H1 (cell line): ENCODE measurements around the gene SCPEP1. TPM values are rescaled to one million over a fixed set of nuclear protein-coding genes. Genes with fewer than 3 reads are reported as not detected.

ENCODE experiments used
- CTCF ChIA-PET: fragments of 300-600 bp; sonication (Branson Sonifier 250); formaldehyde crosslinking; loops from one replicate; lab custom pipeline; 2021; ENCODE audit not compliant: partially characterized antibody; lab: Charles Lee
- POLR2A ChIA-PET: fragments of 300-600 bp; sonication (Branson Sonifier 250); formaldehyde crosslinking; loops from one replicate; lab custom pipeline; 2021; ENCODE audit warnings: inconsistent platforms; ENCODE audit not compliant: partially characterized antibody; lab: Charles Lee
- DNase-seq, 2 experiments: peaks; one replicate each; pipeline versions ENCODE4 v3.0.0 to v3.0.0-alpha.2; 2010 to 2022; ENCODE audit warnings: low spot score in 2 of 2, low read depth in 1 of 2, mixed read lengths in 1 of 2
- FAIRE-seq: peaks from 2 replicates; lab custom pipeline; 2011; peaks lifted over from hg19 to GRCh38; lab: Jason Lieb, UNC
- H2AFZ ChIP-seq: 2 replicates; pipeline ENCODE4 v1.8.1; 2012; ENCODE audit warnings: low read length, inconsistent platforms
- H2AK5ac ChIP-seq: 2 replicates; pipeline ENCODE4 v1.6.1; 2013; ENCODE audit warnings: low read depth, low read length
- H2BK120ac ChIP-seq: replicated peaks from 2 replicates; pipeline ENCODE3; 2013; ENCODE audit warnings: low read depth, low read length, inconsistent platforms
- H2BK12ac ChIP-seq: 2 replicates; pipeline ENCODE4 v1.6.1; 2013; ENCODE audit warnings: low read depth, low read length
- H2BK15ac ChIP-seq: 2 replicates; pipeline ENCODE4 v1.6.1; 2013; ENCODE audit warnings: low read length
- H2BK20ac ChIP-seq: 2 replicates; pipeline ENCODE4 v1.6.1; 2013; ENCODE audit warnings: low read length
- H2BK5ac ChIP-seq: 2 replicates; pipeline ENCODE4 v1.6.1; 2013; ENCODE audit warnings: low read depth, low read length
- H3K14ac ChIP-seq: 2 replicates; pipeline ENCODE4 v1.6.1; 2013; ENCODE audit warnings: inconsistent platforms; ENCODE audit not compliant: insufficient read length
- H3K18ac ChIP-seq: 2 replicates; pipeline ENCODE4 v1.6.1; 2013; ENCODE audit warnings: low read length; ENCODE audit errors: extremely low read depth
- H3K23ac ChIP-seq: 2 replicates; pipeline ENCODE4 v1.6.1; 2013; ENCODE audit warnings: inconsistent platforms; ENCODE audit not compliant: insufficient read length
- H3K23me2 ChIP-seq: 2 replicates; pipeline ENCODE4 v1.6.1; 2013; ENCODE audit warnings: low read depth, low read length
- H3K27ac ChIP-seq: 2 replicates; pipeline ENCODE4 v1.6.1; 2011; ENCODE audit warnings: low read depth, low read length, inconsistent platforms
- H3K27me3 ChIP-seq, 4 experiments: replicated peaks in 1 of 4; 1 replicate in 1 of 4; 2 replicates in 3 of 4; pipeline versions ENCODE4 v1.6.1 to v1.8.1; 2011 to 2013; ENCODE audit warnings: low read length in 3 of 4, mild to moderate bottlenecking in 3 of 4, inconsistent platforms in 2 of 4, mixed read lengths in 2 of 4, moderate library complexity in 1 of 4; ENCODE audit not compliant: control insufficient read depth in 3 of 4, insufficient read depth in 3 of 4; ENCODE audit errors: extremely low read depth in 1 of 4
- H3K36me3 ChIP-seq, 4 experiments: 2 replicates each; pipeline versions ENCODE4 v1.6.1 to v1.8.1; 2011 to 2013; ENCODE audit warnings: mild to moderate bottlenecking in 4 of 4, low read length in 3 of 4, moderate library complexity in 2 of 4, control low read depth in 1 of 4, inconsistent platforms in 1 of 4; ENCODE audit not compliant: insufficient read depth in 4 of 4, control insufficient read depth in 2 of 4
- H3K4ac ChIP-seq: replicated peaks from 2 replicates; pipeline ENCODE3; 2013; ENCODE audit warnings: low read length, low read depth, mixed read lengths, inconsistent platforms; ENCODE audit not compliant: insufficient read length
- H3K4me1 ChIP-seq, 4 experiments: replicated peaks in 1 of 4; 1 replicate in 1 of 4; 2 replicates in 3 of 4; pipeline versions ENCODE4 v1.6.1 to v1.8.1; 2011 to 2013; ENCODE audit warnings: low read length in 3 of 4, inconsistent platforms in 2 of 4, mixed read lengths in 1 of 4; ENCODE audit not compliant: insufficient read depth in 4 of 4, control insufficient read depth in 3 of 4
- H3K4me2 ChIP-seq, 2 experiments: 2 replicates each; pipeline versions ENCODE4 v1.6.1 to v1.8.1; 2011 to 2013; ENCODE audit warnings: low read depth in 2 of 2, low read length in 2 of 2, control low read depth in 1 of 2, inconsistent platforms in 1 of 2, mild to moderate bottlenecking in 1 of 2; ENCODE audit not compliant: insufficient read depth in 1 of 2
- H3K4me3 ChIP-seq, 4 experiments: fragments of 200-600, 300-600 bp in 1 of 4; sonication (generic), shearing (Covaris generic), sonication (Bioruptor Twin) in 1 of 4; 2 replicates each; pipeline versions ENCODE4 v1.5.1 to v1.8.1; 2011 to 2016; ENCODE audit warnings: low read length in 4 of 4, low read depth in 3 of 4, control low read depth in 2 of 4, inconsistent platforms in 2 of 4, mild to moderate bottlenecking in 2 of 4, mixed read lengths in 1 of 4, moderate library complexity in 1 of 4; ENCODE audit not compliant: insufficient read depth in 2 of 4; ENCODE audit errors: extremely low read depth in 1 of 4
- H3K56ac ChIP-seq: replicated peaks from 2 replicates; pipeline ENCODE3; 2013; ENCODE audit warnings: low read depth, mild to moderate bottlenecking, mixed read lengths, low read length, inconsistent platforms; ENCODE audit not compliant: insufficient read length
- H3K79me1 ChIP-seq: 2 replicates; pipeline ENCODE4 v1.6.1; 2013; ENCODE audit warnings: low read depth, low read length, control low read depth
- H3K79me2 ChIP-seq, 2 experiments: 2 replicates each; pipeline versions ENCODE4 v1.6.1 to v1.8.1; 2012 to 2013; ENCODE audit warnings: low read length in 2 of 2, mild to moderate bottlenecking in 2 of 2, inconsistent platforms in 1 of 2; ENCODE audit not compliant: insufficient read depth in 2 of 2, control insufficient read depth in 1 of 2
- H3K9ac ChIP-seq, 4 experiments: replicated peaks in 1 of 4; 1 replicate in 1 of 4; 2 replicates in 3 of 4; pipeline versions ENCODE4 v1.6.1 to v1.8.1; 2011 to 2013; ENCODE audit warnings: low read depth in 3 of 4, low read length in 3 of 4, control low read depth in 2 of 4, mild to moderate bottlenecking in 2 of 4, moderate library complexity in 2 of 4, inconsistent platforms in 1 of 4; ENCODE audit errors: extremely low read depth in 1 of 4
- H3K9me3 ChIP-seq, 2 experiments: 2 replicates each; pipeline versions ENCODE4 v1.6.1 to v1.8.1; 2012 to 2013; ENCODE audit warnings: mild to moderate bottlenecking in 2 of 2, moderate library complexity in 2 of 2, control low read depth in 1 of 2, inconsistent platforms in 1 of 2, low read depth in 1 of 2, low read length in 1 of 2, mixed read lengths in 1 of 2; ENCODE audit not compliant: insufficient read depth in 2 of 2
- H4K20me1 ChIP-seq, 2 experiments: replicated peaks in 1 of 2; 2 replicates each; pipeline versions ENCODE3 to v1.8.1; 2011 to 2013; ENCODE audit warnings: inconsistent platforms in 2 of 2, low read length in 2 of 2, mild to moderate bottlenecking in 1 of 2; ENCODE audit not compliant: insufficient read depth in 2 of 2, control insufficient read depth in 1 of 2
- H4K5ac ChIP-seq: 2 replicates; pipeline ENCODE4 v1.6.1; 2013; ENCODE audit warnings: low read length, low read depth, mixed read lengths, inconsistent platforms; ENCODE audit not compliant: insufficient read length
- H4K8ac ChIP-seq: 2 replicates; pipeline ENCODE4 v1.8.0; 2013; ENCODE audit warnings: mild to moderate bottlenecking, moderate library complexity, low read length, inconsistent platforms; ENCODE audit not compliant: insufficient read depth; ENCODE audit errors: extremely low read depth
- H4K91ac ChIP-seq: replicated peaks from 2 replicates; pipeline ENCODE3; 2013; ENCODE audit warnings: low read length, mixed read lengths, inconsistent platforms; ENCODE audit not compliant: insufficient read length
- ASH2L ChIP-seq: fragments of 200-600, 300-600 bp; sonication (generic); IDR thresholded peaks from one replicate; pipeline ENCODE4 v1.7.1; 2017; ENCODE audit warnings: low read length
- BACH1 ChIP-seq: IDR thresholded peaks from 2 replicates; pipeline ENCODE4 v1.6.1; 2012; ENCODE audit warnings: low read length, improper control_type of control experiment
- CREB1 ChIP-seq: IDR thresholded peaks from 2 replicates; pipeline ENCODE4 v1.6.1; 2012; ENCODE audit warnings: inconsistent platforms
- HDAC2 ChIP-seq, 2 experiments: fragments of 300-600 bp in 1 of 2; sonication (generic) in 1 of 2; IDR thresholded peaks; 2 replicates each; pipeline ENCODE4 v1.6.1; 2011 to 2012; ENCODE audit warnings: low read depth in 2 of 2, low read length in 2 of 2, mild to moderate bottlenecking in 2 of 2, moderate library complexity in 2 of 2, borderline replicate concordance in 1 of 2, inconsistent platforms in 1 of 2
- HDAC6 ChIP-seq: IDR thresholded peaks from one replicate; pipeline ENCODE4 v1.7.1; 2012; ENCODE audit warnings: low read depth, mild to moderate bottlenecking, inconsistent platforms, low read length, moderate library complexity
- JUN ChIP-seq: IDR thresholded peaks from 2 replicates; pipeline ENCODE4 v1.6.1; 2011; ENCODE audit warnings: low read depth, mild to moderate bottlenecking, improper control_type of control experiment, low read length
- RFX5 ChIP-seq: IDR thresholded peaks from 2 replicates; pipeline ENCODE4 v1.6.1; 2011; ENCODE audit warnings: low read depth, low read length, improper control_type of control experiment, borderline replicate concordance
- SAP30 ChIP-seq: fragments of 300-600 bp; sonication (generic); IDR thresholded peaks from 2 replicates; pipeline ENCODE4 v1.7.1; 2012; ENCODE audit warnings: low read length, moderate library complexity, mild to moderate bottlenecking, inconsistent platforms; ENCODE audit not compliant: insufficient read depth, insufficient replicate concordance
- ZNF274 ChIP-seq: IDR thresholded peaks from 2 replicates; pipeline ENCODE4 v1.7.0; 2012; ENCODE audit warnings: low read length, borderline replicate concordance; ENCODE audit errors: extremely low read depth
- WGBS, 2 experiments: shearing (Covaris generic) in 1 of 2; methylation state at CpG; one replicate each; pipeline versions ENCODE4 v1.1.6 to v1.1.7; 2013 to 2015; ENCODE audit warnings: low lambda C conversion rate in 2 of 2, mixed read lengths in 2 of 2, inconsistent platforms in 1 of 2, low coverage in 1 of 2, missing lambda C conversion rate in 1 of 2; ENCODE audit not compliant: insufficient replicate concordance in 2 of 2, insufficient coverage in 1 of 2, insufficient read length in 1 of 2; ENCODE audit errors: extremely low coverage in 1 of 2, missing lambda C conversion rate in 1 of 2; 5-methylcytosine and 5-hydroxymethylcytosine counted together
- polyA plus RNA-seq, 7 experiments: library from polyadenylated mRNA; depleted of rRNA in 3 of 7; stranded (reverse) in 5 of 7; unstranded in 2 of 7; fragments of >200 nt in 5 of 7; fragments of 200-250 nt in 2 of 7; gene quantifications; 1 replicate in 5 of 7; 2 replicates in 1 of 7; 4 replicates in 1 of 7; pipeline versions ENCODE4 v1.2.1 to v1.2.3, GENCODE V29; 2011 to 2013; ENCODE audit warnings: missing spikeins in 2 of 7, mixed read lengths in 2 of 7
- total RNA-seq: library from RNA; stranded (reverse); fragmentation: NEBNext Ultra II Directional; extraction: Animal tissue kit (Norgen Biotek cat#: 25700); gene quantifications from 2 replicates; pipeline ENCODE4 v1.2.1, GENCODE V29; 2021
- TF ChIP-seq, protein P1 (sequence below), 3 experiments: IDR thresholded peaks; 1 replicate in 2 of 3; 2 replicates in 1 of 3; pipeline versions ENCODE4 v1.5.1 to v1.6.1; 2011; ENCODE audit warnings: low read length in 3 of 3, mild to moderate bottlenecking in 3 of 3, inconsistent platforms in 2 of 3, low read depth in 1 of 3, moderate library complexity in 1 of 3; ENCODE audit not compliant: insufficient read depth in 1 of 3; ENCODE audit errors: control extremely low read depth in 1 of 3

SCPEP1 gene
- total and polyA plus RNA-seq, 2 of the 8 experiments (the other 6 are each of a cell fraction or from before 2014, with no cell fraction given): 30.7 to 52.6 TPM

DNA sequence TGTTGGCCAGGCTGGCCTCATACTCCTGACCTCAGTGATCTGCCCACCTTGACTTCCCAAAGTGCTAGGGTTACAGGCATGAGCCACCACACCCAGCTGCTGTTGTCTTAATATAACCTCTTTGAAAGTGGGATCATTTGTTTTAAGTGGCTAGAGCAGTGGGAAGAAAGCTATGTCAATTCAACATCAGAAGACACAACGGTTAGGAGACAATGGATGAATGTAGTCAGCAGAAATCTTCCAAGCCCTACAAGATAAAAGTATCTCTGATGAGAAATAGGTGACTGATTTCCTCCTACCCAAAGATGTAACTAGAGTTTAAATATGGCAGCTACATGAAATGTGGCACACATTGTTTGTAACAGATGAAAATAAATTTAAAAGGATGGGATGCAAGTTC, 44.1 kb upstream of the SCPEP1 start:
- Histone ChIP-seq H2BK120ac (no peak overlapping the region), H3K36me3 (peaks cover 0 to 32% (median 19%) of the 10 kb centered on the region in 4 experiments; a peak in 6 of 8 replicates), H3K79me1 (no peaks in the 10 kb centered on the region), H3K4me1 (no peaks in the 10 kb centered on the region), H3K4me2 (no peak overlapping the region), H3K9me3 (peaks cover 17 to 30% of the 10 kb centered on the region in 2 experiments), H4K20me1 (no peaks in the 10 kb centered on the region), H3K9ac (no peak overlapping the region), H2BK12ac (no peak overlapping the region), H3K27ac (no peak overlapping the region), H3K56ac (no peak overlapping the region), H3K27me3 (no peaks in the 10 kb centered on the region), H2BK5ac (no peak overlapping the region), H2BK15ac (no peak overlapping the region), H2AK5ac (no peak overlapping the region), H3K4me3 (no peak overlapping the region), H3K23ac (no peak overlapping the region), H3K79me2 (no peaks in the 10 kb centered on the region), H2BK20ac (no peak overlapping the region), H3K4ac (no peak overlapping the region), H2AFZ (no peak overlapping the region), H4K5ac (no peak overlapping the region), H3K23me2 (no peaks in the 10 kb centered on the region), H3K18ac (no peak overlapping the region), H4K91ac (no peak overlapping the region), H4K8ac (no peak overlapping the region), H3K14ac (no peak overlapping the region)
- FAIRE-seq (no peak), DNase-seq (no peak)
- WGBS, 2 experiments: 96% methylated on average over 1 of the region's 1 CpG; no CpG with 5 or more reads in 1 of the 2 experiments
- ChIA-PET CTCF (interaction anchor here (1.2 to 1.8 kb wide), 2 partner anchors 10 to 40 kb away, joined by 3 to 4 read pairs; no protein-coding TSS in a partner anchor), POLR2A (interaction anchor here (1.5 kb wide), 1 partner anchor 18 kb away, joined by 3 read pairs; no protein-coding TSS in a partner anchor)
- TF ChIP-seq ZNF274 (no peak), JUN (no peak), ASH2L (no peak), BACH1 (no peak), RFX5 (no peak), SAP30 (no peak), HDAC2 (IDR thresholded peaks at IDR 0.05; ENCODE audit: borderline replicate concordance in 1 of 2, low read depth in 2 of 2, low read length in 2 of 2) (no peak), CREB1 (no peak), HDAC6 (no peak)
- TF ChIP-seq, protein P1, sequence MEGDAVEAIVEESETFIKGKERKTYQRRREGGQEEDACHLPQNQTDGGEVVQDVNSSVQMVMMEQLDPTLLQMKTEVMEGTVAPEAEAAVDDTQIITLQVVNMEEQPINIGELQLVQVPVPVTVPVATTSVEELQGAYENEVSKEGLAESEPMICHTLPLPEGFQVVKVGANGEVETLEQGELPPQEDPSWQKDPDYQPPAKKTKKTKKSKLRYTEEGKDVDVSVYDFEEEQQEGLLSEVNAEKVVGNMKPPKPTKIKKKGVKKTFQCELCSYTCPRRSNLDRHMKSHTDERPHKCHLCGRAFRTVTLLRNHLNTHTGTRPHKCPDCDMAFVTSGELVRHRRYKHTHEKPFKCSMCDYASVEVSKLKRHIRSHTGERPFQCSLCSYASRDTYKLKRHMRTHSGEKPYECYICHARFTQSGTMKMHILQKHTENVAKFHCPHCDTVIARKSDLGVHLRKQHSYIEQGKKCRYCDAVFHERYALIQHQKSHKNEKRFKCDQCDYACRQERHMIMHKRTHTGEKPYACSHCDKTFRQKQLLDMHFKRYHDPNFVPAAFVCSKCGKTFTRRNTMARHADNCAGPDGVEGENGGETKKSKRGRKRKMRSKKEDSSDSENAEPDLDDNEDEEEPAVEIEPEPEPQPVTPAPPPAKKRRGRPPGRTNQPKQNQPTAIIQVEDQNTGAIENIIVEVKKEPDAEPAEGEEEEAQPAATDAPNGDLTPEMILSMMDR (IDR thresholded peaks at IDR 0.05; ENCODE audit: control extremely low read depth in 1 of 3, insufficient read depth in 1 of 3, low read depth in 1 of 3, low read length in 3 of 3): no peak
